ENCODE measurements around the gene TMEM167B.

- TF ChIP-seq CTCF (IDR thresholded peaks at IDR 0.05) (no peak), POLR2AphosphoS5 (IDR thresholded peaks at IDR 0.05; ENCODE audit: low read depth, low read length) (no peak), REST (IDR thresholded peaks at IDR 0.05; ENCODE audit: insufficient read depth in 1 of 2, low read depth in 2 of 2, low read length in 1 of 2) (no peak)
Observed at GRCh38 chr1:109094871-109095270, 4.3 kb downstream of the TMEM167B start.
